GM21717 (cell line): ENCODE measurements around the gene ZBTB7A.

Experiments
- ATAC-seq: cut with Tn5 transposase; IDR thresholded peaks from one replicate; pipeline ENCODE4 v1.9.1; 2021; ENCODE audit warnings: mild to moderate bottlenecking, moderate library complexity; ENCODE audit not compliant: unreplicated experiment

The ZBTB7A gene

DNA sequence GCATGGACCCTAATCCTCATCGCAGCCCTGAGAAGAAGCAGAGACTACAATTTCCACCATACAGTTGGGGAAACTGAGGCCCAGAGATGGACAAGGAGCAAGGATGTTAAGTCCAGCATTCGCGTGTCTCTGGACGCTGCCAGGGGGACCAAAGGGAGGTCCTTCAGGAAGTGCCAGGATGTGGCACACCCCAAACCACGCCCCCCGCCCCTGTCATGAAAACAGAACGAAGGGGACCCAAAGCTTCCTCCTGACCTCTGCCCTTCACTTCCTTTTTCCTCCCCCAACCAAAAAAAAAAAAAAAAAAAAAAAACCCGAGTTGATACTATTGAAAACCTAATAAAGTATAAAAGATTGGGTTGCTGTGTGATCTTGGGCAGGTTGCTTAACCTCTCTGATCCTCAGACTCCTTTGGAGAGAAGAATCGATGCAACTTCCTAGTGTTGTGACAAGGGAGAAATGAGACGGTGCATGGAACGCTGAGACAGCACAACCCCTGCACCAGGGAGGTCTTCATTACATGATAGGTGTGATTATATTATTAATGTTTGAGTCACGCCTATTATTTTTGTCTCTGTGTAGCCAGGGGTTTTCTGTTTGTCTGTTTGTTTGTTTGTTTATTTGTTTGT, 2.7 kb upstream of the ZBTB7A start:
- no peak for ATAC-seq

- ATAC-seq: no peak
Observed at GRCh38 chr19:4068047-4068966, 1.6 kb upstream of the ZBTB7A start.

GRCh38 chr19:4067396-4068046, 822 bp upstream of the ZBTB7A start:
- no peak for ATAC-seq

- no peak for ATAC-seq
Observed at GRCh38 chr19:4066176-4066606, 508 bp downstream of the ZBTB7A start.

- ATAC-seq: peak; percentile 53
Observed at GRCh38 chr19:4065430-4066175, 1.1 kb downstream of the ZBTB7A start.

DNA sequence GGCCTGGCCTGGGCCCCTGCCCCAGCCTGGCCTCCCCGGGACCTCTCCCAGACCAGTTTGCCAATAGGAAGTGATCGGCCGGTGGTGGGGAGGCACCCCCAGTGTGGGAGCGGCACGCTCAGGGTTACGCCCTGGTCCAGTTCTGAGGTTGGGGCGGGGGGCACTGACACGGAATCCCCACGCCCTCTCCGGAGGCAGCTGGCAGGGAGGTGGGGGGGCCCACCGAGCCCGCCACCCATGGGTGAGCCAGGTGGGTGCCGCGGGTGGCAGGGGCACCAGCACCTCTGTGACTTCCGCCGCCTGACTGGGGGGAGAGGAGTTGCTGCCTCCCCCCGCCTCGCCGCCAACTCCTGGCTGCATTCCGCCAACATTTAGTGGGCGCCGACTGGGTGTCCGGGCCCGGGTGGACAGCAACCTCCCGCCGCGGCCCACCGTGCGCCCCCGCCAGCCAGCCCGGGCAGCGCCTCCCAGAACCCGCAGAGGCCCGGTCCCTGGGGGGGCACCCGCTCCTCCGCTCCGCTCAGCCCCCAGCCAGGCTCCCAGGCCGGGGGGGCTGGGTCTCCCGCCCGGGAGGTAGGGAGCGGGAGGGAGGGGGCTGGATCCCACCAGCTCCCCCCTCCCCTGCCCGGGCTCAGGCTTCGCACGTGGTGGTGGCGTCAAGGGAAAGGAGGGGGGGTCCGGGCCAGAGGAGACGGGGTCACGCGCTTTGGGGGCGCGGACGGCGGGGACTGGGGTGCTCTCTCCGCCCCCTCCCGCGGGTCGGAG, 2.0 kb downstream of the ZBTB7A start:
- no peak for ATAC-seq

DNA sequence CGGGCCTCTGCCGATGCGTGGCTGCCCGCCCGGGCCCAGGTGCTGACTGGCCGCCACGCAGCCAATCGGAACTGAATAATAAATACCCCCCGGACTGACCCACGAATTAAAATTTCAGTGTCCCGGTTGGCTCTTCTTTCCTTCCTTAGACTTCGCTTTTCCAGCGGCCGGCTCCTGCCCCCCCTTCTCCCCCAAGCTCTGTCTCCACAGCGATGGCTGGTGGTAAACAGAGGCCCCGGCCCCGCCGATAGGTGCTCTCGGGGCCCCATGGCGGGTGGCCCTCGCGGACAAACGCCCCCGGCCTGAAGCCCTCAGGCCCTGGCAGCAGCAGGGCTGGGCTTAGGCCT, 2.6 kb downstream of the ZBTB7A start:
- no peak for ATAC-seq

DNA sequence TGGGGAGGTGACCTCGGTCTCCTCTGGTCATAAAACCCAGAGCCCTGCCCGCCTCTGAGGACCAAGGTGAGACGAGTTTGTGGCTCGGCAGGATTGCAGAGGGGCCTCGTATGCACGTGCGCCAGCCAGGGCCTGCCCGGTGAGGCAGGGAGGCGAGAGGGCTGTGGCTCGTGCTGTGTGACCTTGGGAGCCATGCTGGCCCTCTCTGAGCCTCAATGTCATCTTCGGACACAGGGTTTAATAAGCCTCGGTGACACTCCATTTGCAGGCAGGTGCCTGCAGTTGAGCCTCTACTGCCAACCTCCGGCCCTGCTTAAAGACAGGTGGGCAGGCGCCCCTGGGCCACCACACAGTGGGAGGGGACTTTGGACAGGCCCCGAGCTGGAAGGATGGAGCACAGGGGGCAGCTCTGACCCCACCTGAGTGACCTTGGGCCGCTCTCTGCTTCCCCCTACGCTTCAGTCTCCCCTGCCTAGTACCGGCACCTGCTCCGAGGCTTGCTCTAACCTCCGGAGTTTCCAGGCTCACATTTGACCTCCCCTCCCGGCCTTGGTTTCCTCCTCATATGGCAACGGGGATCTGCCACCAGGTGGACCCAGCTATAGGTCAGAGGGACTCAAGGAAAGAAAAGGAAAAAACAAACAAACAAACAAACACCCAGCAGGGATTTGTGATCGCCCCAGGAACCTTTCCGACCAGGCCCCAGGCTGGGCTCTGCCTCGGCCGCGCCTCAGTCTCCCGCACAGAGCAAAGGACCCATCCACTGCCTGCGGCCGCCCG, 3.1 kb downstream of the ZBTB7A start:
- ATAC-seq: no peak

DNA sequence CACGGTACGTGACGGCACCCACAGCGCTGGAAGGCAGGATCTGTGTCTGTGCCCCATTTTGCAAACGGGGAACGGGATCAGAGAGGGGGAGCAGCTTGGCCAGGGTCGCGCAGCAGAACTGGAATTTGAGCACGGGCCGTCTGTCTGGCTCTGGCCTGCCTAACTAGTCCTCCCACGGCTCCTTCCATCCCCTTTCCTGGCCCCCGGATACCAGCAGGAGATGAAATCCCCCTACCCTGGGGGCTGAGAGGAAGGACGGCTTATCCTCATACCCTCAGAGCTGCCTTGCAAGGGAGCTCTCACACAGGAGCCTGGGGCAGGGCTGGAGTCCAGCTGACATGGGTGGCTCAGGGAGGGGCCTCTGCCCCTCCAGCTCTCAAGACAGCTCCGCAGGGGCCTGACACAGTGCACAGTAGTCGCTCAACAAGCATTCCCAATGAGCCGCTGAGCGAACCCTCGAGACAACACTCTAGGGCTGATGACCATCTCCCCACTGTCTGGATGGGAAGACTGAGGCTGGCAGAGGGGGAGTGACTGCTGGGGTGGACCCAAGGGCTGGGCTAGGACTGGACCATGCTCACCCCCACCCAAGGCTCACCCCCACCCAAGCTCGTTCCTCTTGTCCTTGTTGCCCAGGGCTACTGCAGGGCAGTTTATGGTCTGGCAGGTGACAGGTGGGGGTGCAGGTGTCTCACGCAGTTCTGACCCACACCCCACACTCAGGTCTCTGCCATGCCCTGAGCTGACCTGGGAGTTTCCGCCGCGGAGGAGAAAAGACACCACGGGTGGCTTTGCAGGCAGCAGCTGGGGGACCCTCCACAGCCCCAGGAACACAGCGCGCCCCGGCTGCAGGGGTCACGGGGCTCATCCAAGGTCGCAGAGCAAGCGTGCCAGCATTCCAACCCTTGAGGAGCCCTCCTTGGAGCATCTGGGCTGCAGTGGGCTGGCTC, 4.0 kb downstream of the ZBTB7A start:
- ATAC-seq: no peak

DNA sequence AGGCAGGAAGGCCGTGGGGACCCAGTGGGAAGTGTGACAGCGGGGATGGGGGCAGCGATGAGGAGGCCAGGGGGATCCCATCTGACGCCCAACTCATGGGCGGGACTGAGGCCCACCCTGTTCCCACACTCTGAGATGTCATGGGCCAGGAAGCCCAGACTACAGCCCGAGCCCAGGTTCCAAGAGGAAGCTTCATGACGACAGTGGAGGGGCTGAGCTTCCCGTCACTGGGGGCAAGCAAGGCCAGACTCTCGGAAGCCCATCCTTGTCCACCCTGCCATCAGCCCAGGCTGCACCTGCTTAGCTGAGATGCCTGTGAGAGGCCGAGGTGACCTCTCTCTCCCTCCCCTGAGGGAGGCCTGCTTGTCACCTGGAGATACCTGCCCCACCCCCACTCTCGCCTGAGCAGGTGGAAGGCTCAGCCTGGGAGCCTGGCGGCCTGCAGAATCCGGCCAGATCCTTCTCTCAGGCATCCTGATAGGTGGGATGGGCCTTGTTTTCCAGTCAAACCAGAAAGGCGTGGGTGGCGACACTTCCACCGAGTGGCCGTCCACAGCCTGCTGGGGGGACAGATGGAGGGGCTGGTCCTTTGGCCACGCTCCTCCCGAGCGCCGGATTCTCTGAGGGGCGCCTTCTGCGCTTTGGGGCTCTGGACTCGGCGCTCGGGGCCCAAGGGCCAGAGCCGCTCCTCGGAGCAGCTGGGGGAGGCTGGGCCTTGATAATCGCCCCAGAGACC, 4.8 kb downstream of the ZBTB7A start:
- ATAC-seq: no peak

- no peak for ATAC-seq
Observed at GRCh38 chr19:4061178-4061682, 5.5 kb downstream of the ZBTB7A start.

- no peak for ATAC-seq
Observed at GRCh38 chr19:4060621-4061177, 6.0 kb downstream of the ZBTB7A start.

GRCh38 chr19:4059891-4060620, 6.6 kb downstream of the ZBTB7A start:
- ATAC-seq: no peak

- ATAC-seq: no peak
Observed at GRCh38 chr19:4059453-4059871, 7.2 kb downstream of the ZBTB7A start.

DNA sequence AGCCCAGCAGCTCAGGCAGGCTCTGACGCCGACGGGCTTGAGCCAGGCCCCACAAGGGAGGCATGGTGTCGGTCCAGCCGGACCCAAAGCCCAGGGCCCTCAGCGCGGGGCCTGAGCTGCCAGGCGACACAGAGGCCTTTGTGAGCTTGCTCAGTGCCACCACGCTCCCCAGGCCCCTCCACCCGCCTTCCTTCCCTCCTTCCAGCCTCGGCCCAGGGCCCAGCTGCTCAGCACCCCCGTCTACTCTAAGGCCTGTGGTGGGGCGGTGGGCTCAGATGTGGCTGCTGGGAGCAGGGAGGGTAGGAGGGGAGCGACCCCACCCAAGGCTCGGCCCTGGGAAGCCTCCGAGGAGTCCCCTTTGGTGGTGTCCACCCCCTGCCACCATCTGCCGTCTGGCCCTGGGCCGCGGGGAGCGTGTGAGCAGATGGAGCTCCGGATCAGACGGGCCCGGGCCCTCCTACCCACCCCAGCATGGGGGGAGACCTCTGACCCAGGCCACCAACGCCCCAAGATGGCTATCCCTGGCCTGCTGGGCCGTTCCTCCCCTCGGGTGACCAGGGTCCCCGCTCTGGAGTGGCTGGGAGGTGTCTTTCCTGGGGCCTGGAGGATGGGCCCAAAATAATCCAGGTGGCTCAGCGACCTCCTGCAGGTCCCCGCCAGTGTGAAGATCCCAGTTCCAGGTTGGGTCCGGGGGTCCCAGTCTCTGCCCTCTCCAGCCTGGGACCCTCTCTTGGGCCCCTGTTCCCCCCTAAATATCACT, 7.8 kb downstream of the ZBTB7A start:
- no peak for ATAC-seq
